GM12892 (cell line): ENCODE data around the gene GTF3C5.

Source experiments
- DNase-seq: peaks from one replicate; pipeline ENCODE4 v3.0.0; 2011; ENCODE audit not compliant: insufficient read length
- FAIRE-seq: peaks from 2 replicates; lab custom pipeline; 2011; peaks lifted over from hg19 to GRCh38; lab: Jason Lieb, UNC
- POLR2A ChIP-seq: IDR thresholded peaks from 2 replicates; pipeline ENCODE4 v1.6.1; 2011; ENCODE audit warnings: low read depth, low read length, control low read depth
- POLR2AphosphoS5 ChIP-seq: IDR thresholded peaks from 2 replicates; pipeline ENCODE4 v1.6.1; 2011; ENCODE audit warnings: low read depth, low read length, control low read depth
- TAF1 ChIP-seq: IDR thresholded peaks from 2 replicates; pipeline ENCODE4 v1.6.1; 2011; ENCODE audit warnings: low read depth, mild to moderate bottlenecking, control low read depth, low read length, borderline replicate concordance

The GTF3C5 gene

DNA sequence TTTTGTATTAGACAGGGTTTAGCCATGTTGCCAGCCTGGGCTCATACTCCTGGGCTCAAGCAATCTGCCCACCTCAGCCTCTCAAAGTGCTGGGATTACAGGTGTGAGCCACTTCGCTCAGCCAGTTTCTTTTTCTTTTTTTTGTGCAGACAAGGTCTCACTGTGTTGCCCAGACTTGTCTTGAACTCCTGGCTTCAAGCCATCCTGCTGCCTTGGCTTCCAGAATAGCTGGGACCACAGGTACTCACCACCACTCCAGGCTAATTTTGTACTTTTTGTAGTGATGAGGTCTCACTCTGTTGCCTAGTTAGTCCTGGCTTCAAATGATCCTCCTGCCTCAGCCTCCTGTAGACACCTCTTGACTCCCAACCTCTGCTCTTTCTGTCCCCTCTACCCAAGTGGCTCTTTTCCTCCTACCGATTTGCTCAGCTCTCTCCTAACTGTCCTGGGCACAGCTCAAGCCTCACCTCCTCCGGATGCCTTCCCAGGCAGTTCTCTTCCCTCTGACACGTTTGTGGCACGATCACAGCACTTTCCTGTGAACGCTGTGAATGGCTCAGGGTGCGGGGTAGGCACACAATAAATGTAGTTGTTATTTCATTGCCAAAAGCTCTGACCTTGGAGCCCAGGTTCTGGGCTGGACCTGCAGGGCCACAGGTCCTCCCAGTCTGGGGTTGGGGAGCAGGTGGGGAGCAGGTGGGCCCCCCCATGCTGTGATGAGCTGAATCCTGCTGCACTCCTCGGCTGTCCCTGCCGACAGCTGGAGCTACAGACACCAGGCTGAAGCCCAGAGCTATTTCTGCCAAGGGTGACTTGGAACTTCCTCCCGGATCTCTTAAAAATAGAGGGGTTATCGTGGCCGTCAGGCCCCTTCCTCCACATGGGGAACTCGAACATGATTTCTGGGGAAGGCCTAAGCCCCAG, 28.4 kb upstream of the GTF3C5 start:
- FAIRE-seq (no peak), DNase-seq (no peak)

DNA sequence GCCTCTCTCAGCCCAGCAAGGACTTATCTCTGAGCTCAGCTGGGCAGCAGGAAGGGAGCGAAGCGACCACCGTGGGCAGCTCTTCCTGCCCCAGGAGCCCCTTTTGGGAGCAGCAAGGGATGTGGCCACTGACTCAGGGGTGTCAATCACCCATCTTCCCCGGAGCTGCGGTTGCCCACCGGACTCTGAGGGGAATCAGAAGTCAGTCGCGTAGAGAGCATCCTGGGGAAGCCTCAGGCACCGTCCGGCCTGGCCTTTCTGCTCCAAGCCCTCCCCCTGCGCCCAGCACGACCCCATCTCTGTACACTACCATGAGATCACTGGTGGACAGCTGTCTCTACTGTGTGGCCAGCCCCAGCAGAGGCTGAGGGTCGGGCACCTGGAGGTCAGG, 27.7 kb upstream of the GTF3C5 start:
- DNase-seq (no peak), FAIRE-seq (no peak)
- TF ChIP-seq TAF1 (no peak), POLR2AphosphoS5 (no peak), POLR2A (no peak)

More for the DNA sequence above, 28.4 kb upstream of the GTF3C5 start:
- TF ChIP-seq POLR2AphosphoS5 (no peak), TAF1 (no peak), POLR2A (no peak)

DNA sequence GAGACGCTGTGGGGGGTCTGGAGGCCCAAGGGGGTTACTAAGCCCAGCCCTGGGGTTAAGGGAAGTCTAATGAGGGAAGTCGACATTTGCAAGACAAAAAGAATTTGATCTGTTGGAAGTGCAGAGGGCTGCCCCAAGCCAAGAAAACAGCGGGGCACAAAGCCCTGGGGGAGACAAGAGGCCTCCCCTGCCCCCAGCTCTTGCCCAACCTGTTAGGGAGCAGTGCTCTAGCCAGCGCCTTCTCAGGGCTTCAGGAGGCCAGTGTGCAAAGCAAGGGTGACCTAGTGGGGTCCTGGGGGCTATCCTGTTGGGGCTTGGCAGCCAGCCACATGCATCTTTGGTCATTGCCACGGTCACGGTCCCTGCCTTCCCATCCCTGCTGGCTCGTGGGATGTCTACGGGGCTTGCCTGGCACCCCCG, 27.1 kb upstream of the GTF3C5 start:
- no peak for TF ChIP-seq POLR2AphosphoS5
- TF ChIP-seq TAF1: no peak
- TF ChIP-seq POLR2A: no peak
- no peak for FAIRE-seq
- DNase-seq: no peak

DNA sequence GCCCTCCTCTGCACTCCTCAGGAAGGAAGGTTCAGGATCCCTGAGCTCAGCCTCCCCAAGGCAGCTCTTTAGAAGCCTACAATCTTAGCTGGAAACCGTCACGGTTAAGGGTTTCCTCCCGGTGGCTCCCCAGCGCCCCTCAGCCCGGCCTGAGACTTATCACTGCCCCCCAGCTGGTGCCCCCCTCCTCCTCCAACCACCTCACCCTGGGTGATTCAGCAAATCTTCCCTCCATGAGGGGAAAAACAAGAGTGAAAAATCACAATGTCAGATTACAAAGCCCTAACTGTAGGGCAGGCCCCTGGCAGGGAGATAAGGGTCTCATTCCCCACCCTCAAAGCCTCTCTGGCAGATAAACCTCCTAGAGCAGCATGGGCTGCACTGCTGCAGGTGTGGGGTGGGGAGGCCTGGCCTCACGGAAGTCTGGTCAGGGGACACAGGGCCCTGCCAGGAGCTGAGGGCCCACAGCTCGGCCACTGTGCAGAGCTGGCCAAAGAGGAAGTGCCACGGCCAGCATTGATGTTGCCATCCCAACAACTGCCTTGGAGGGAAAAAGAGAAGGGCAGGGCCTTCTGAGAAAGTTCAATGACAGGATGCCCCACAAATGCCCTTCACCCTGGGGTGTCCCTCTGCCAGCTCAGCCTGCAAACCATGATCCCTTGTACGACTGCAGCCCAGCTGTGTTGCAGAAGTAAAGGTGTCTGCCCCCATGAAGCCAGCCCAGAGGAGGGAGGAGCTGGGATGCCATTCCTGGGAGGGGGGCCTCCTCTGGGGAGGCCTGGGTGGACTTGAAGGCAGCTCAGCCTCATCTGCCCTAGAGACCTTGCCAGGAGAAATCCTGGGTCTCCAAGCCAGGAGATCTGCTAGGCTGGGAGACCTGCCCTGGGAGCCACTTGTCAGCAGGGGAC, 26.5 kb upstream of the GTF3C5 start:
- no peak for TF ChIP-seq POLR2A
- TF ChIP-seq TAF1: no peak
- no peak for TF ChIP-seq POLR2AphosphoS5
- DNase-seq: no peak
- no peak for FAIRE-seq

DNA sequence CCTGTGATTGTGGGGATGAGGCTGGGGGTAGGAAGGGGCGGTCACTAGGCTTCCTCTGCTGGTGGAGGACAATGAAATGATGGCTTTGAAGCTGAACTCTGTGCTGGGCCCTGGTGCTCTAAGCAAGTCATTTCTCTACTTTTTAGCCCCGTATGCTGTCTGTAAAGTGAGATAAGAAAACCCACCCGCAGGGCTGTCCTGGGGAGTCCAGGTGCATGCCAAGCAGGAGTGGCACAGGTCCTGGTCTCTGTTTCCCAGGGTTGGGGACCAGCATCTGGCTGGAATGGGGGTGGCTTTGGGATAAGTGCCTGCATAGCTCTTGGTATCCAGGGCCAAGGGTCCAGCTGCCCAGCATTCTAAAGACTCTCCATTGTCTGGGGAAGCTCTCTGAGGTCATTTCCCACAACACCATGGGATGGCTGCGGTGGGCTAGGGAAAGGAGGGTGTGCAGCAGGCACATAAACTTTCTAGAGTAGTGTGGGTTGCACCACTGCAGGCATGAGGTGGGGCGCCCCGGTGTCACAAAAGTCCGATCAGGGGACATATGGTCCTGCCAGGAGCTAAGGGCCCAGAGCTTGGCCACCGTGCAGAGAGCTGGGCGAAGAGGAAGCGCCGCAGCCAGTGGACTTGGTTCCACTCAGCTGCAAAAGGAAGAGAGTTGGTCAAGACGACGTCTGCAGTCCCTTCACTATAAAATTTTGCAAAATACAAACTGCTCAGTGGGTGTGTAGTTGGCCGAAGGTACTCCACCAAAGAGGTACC, 25.6 kb upstream of the GTF3C5 start:
- TF ChIP-seq POLR2AphosphoS5: no peak
- no peak for TF ChIP-seq TAF1
- no peak for TF ChIP-seq POLR2A
- DNase-seq (no peak), FAIRE-seq (no peak)

DNA sequence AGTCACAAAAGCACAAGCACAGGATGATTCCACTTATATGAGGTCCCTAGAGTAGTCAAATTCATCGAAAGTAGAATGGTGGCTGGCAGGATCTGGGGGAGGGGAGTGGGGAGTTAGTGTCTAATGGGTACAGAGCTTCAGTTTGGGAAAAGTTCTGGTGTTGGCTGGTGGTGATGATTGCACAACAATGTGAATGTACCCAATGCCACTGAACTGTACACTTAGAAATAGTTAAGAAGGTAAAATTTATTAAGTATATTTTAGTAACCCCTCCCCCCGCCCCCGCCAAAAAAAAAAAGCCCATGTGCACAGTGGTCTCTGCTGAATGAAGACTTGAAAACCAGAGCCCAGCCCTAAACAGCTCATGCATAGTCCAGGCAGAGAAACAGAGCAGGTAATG, 24.8 kb upstream of the GTF3C5 start:
- TF ChIP-seq POLR2A (no peak), TAF1 (no peak), POLR2AphosphoS5 (no peak)
- FAIRE-seq: no peak

DNA sequence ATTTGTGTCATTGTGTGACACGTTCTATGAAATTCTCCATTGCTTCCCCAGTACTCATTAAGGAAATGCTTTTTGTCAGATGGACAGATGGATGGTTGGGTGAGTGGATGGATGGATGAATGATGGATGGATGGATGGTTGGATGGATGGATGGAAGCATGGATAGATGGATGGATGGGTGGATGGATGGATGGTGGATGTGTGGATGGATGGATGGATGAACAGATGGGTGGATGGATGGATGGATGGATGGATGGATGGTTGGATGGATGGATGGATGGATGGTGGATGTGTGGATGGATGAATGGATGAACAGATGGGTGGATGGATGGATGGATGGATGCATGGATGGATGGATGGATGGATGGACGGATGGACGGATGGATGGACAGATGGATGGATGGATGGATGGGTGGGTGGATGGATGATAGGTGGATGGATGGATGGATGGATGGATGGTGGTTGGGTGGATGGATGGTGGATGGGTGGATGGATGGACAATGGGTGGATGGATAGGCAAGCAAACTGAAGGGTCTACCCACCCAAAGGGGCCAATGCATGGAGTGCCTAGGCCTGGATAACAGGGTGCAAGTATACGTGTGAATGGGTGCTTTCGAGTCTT, 24.0 kb upstream of the GTF3C5 start:
- no peak for FAIRE-seq
- no peak for DNase-seq
- TF ChIP-seq POLR2AphosphoS5 (no peak), TAF1 (no peak), POLR2A (no peak)

More for the DNA sequence above, 24.8 kb upstream of the GTF3C5 start:
- no peak for DNase-seq

DNA sequence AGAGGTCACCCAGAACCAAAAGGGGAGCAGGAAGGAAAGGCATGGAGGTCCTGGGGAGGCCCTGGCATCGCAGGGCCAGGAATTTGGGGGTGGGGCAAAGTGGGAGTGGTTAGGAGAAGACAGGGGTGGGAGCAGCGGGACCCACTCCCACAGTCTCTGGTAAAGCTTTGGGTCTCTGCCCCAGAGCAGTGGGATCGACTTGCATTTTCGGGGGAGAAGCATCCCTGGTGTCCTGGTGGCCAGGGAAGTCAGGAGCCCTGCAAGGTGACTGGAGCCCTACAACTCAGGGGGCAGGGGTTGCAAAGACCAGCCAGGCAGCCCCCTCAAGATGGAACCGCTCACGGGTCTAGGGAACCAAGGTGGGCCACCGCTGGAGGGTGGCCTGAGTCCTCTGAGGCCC, 22.4 kb upstream of the GTF3C5 start:
- FAIRE-seq (no peak), DNase-seq (no peak)
- TF ChIP-seq POLR2AphosphoS5 (no peak), TAF1 (no peak), POLR2A (no peak)

DNA sequence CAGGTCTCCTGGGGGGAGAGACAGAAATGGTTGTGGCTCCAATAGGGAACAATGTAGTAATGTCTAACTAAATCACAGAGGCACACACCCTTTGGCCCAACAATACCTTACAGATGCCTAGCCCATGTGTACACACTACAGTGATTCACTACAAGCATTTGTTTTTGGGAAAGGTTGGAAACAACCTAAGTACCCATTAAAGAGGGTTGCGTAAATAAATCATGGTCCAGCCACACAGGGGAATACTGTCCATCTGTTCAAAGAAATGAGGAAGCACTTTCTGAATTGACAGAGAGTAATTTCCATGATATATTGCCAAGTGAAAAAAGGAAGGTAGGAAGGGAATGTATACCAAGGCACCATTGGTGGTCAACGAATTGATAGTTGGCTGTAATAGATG, 22.0 kb upstream of the GTF3C5 start:
- FAIRE-seq (no peak), DNase-seq (no peak)
- TF ChIP-seq POLR2AphosphoS5 (no peak), TAF1 (no peak), POLR2A (no peak)

DNA sequence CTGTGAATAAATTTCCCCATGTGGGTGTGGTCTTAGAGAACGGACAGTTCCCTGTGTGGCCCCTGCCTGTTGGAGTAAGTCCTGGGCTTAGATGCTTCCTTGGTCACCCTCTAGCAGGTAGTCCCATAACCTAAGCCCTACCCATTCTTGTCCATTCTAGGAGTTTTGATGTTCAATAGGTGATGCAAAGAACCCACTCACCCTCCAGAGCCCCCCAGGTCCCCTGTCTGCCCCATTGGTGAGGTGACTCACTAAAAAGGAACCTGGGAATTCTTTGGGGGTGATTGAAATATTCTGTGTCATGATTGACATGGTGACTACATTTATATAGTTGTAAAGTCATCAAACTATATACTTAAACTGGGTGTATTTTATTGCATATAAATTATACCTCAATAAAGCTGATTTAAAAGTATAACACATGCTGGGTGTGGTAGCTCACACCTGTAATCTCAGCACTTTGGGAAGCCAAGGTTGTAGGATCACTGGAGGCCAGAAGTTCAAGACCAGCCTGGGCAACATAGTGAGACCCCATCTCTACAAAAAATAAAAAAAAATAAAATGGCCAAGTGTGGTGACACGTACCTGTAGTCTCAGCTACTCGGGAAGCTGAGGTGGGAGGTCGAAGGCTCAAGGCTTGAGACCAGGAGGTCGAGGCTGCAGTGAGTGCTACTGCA, 20.8 kb upstream of the GTF3C5 start:
- no peak for DNase-seq
- no peak for FAIRE-seq
- TF ChIP-seq TAF1 (no peak), POLR2A (no peak), POLR2AphosphoS5 (no peak)
